Nephron progenitor cell (in vitro differentiated cells): ENCODE results near the gene LCORL.

Experiments
- DNase-seq: peaks from one replicate; pipeline ENCODE4 v3.0.0; 2021
- H3K27ac Mint-ChIP-seq: 2 replicates; pipeline ENCODE4 v1.8.0; 2021; ENCODE audit warnings: mild to moderate bottlenecking, moderate library complexity, mixed read lengths
- H3K27me3 Mint-ChIP-seq: 2 replicates; pipeline ENCODE4 v1.8.0; 2021; ENCODE audit warnings: mild to moderate bottlenecking, low read depth, mixed read lengths; ENCODE audit not compliant: poor library complexity
- H3K36me3 Mint-ChIP-seq: 2 replicates; pipeline ENCODE4 v1.8.0; 2021; ENCODE audit warnings: low read depth, mixed read lengths
- H3K4me1 Mint-ChIP-seq: 2 replicates; pipeline ENCODE4 v1.8.0; 2021; ENCODE audit warnings: mixed read lengths
- H3K4me3 Mint-ChIP-seq: 2 replicates; pipeline ENCODE4 v1.8.0; 2021; ENCODE audit warnings: mild to moderate bottlenecking, moderate library complexity, mixed read lengths
- H3K9me3 Mint-ChIP-seq: 2 replicates; pipeline ENCODE4 v1.8.0; 2021; ENCODE audit warnings: mild to moderate bottlenecking, moderate library complexity, mixed read lengths
- TF ChIP-seq, protein P1 (sequence below): fragments of 200-600 bp; sonication (generic); IDR thresholded peaks from 2 replicates; pipeline ENCODE4 v1.5.0; 2021; ENCODE audit warnings: antibody characterized with exemption

The LCORL gene

DNA sequence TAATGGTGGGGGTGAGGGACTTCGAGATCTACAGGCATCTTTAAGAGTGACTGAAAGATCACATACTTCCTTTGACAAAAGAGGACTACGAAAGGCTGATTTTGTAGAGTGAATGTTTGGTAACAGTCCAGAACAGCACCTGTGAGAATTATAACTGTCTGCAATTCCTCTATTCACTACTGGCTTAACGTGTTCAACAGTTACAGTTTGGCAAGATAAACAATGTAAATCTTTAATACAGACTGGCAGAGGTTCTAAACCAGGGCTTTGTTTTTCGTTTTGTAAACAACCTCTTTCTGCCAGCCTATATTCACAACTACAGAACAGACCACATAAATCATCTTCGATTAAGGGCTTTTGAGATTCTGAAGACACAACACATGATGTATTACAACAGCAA lies 143.9 kb downstream of the LCORL start:
- Mint-ChIP-seq H3K9me3 (no peaks in the 10 kb centered on the region), H3K36me3 (peaks cover 20% of the 10 kb centered on the region), H3K4me1 (no peaks in the 10 kb centered on the region), H3K27ac (no peak overlapping the region), H3K27me3 (no peaks in the 10 kb centered on the region), H3K4me3 (no peak overlapping the region)
- TF ChIP-seq, protein P1, sequence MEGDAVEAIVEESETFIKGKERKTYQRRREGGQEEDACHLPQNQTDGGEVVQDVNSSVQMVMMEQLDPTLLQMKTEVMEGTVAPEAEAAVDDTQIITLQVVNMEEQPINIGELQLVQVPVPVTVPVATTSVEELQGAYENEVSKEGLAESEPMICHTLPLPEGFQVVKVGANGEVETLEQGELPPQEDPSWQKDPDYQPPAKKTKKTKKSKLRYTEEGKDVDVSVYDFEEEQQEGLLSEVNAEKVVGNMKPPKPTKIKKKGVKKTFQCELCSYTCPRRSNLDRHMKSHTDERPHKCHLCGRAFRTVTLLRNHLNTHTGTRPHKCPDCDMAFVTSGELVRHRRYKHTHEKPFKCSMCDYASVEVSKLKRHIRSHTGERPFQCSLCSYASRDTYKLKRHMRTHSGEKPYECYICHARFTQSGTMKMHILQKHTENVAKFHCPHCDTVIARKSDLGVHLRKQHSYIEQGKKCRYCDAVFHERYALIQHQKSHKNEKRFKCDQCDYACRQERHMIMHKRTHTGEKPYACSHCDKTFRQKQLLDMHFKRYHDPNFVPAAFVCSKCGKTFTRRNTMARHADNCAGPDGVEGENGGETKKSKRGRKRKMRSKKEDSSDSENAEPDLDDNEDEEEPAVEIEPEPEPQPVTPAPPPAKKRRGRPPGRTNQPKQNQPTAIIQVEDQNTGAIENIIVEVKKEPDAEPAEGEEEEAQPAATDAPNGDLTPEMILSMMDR: no peak
- DNase-seq: no peak

DNA sequence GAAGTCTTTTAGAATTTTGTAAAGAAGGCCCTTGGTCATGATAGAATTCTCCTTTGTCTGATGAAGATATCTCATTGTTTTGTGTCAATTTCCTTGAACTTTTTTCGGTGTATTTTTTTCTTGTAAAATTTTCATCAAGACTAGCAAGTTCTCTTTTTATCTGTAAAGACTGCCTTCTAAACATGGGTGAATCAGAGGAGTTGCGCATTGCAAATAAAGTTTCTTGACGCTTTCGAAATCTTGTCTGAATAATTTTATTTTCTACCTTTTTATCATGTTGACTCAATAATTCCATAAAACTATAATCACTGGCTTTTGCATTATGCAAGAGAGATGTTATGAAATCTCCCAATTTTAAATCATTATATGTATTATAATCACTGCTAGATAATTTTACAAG lies 144.6 kb downstream of the LCORL start:
- no peaks in the 10 kb centered on the region for H3K27me3 Mint-ChIP-seq
- no peaks in the 10 kb centered on the region for H3K4me1 Mint-ChIP-seq
- H3K4me3 Mint-ChIP-seq: no peak overlapping the region
- no peak for DNase-seq
- peaks cover 20% of the 10 kb centered on the region for H3K36me3 Mint-ChIP-seq
- no peak overlapping the region for H3K27ac Mint-ChIP-seq
- TF ChIP-seq, protein P1: no peak
- no peaks in the 10 kb centered on the region for H3K9me3 Mint-ChIP-seq

DNA sequence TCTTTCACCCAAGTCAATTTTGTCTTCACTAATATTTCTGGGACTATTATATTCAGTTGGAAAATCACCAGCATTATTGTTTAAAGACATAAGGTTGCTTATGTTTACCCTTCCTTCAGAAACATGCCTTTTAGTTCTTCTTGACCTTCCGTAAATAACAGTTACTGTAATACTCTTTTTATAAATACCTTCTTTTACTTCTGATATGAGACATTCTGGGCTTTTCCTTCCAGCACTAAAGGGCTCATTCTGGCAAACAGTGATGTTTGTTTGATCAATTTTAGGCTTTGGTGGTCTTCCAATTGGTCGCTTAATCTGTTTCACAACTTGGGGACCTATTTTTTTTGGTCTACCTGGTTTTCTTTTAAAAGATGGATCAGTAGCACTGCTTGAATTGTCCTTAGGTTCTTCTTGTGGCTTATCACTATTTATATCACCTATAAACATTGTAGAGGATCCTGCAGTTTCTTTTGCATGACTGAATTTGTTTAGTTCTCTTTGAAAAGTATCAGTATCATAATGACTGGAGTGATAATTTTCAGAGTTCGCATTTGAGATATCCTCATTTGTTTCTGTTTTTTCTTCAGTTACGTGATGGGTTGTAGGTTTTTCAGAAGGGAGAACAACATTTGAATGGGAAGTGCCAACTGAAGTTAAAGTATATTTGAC lies 146.0 kb downstream of the LCORL start:
- DNase-seq: no peak
- TF ChIP-seq, protein P1: no peak
- Mint-ChIP-seq H3K27ac (no peak overlapping the region), H3K36me3 (peaks cover 20% of the 10 kb centered on the region), H3K9me3 (no peaks in the 10 kb centered on the region), H3K4me3 (no peak overlapping the region), H3K27me3 (no peaks in the 10 kb centered on the region), H3K4me1 (no peaks in the 10 kb centered on the region)

DNA sequence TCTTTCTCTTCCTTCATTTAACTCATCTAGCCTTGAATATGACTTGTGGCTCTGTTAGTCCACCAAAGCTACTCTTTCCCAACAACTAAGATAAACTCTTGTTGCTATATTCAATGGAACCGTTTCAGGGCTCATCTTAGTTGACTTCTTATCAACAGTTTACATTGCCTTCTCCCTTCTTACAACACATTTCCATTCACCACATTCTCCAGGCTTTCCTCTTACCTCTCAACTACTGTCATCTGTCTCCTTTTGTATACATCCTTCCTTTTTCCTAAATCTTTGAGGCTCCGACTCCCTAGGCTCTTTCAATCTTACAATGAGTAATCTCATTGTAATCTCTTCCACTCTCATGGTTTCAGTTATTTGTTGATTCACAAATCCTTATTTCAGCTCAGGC lies 152.2 kb downstream of the LCORL start:
- Mint-ChIP-seq H3K27me3 (no peaks in the 10 kb centered on the region), H3K4me1 (no peaks in the 10 kb centered on the region), H3K9me3 (no peaks in the 10 kb centered on the region), H3K27ac (no peak overlapping the region), H3K36me3 (peaks cover 10% of the 10 kb centered on the region), H3K4me3 (no peak overlapping the region)
- TF ChIP-seq, protein P1: no peak
- no peak for DNase-seq

DNA sequence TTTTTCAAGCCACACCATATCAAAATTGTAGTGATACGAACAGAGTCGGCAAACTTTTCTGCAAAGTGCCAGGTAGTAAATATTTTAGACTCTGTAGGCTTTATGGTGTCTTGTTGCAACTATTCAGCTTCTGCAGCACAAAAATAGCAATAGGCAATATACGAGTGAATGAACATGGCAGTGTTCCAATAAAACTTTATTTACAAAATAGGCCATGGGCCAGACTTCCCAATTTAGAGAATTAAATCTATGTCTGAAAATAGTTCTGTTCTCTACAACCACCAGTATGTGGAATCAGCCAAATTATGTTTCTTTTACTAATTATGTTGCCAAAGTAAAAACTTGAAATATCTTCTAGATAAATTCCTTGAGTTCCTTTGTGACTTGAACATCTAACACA lies 154.3 kb downstream of the LCORL start:
- no peak for DNase-seq
- Mint-ChIP-seq H3K4me1 (no peaks in the 10 kb centered on the region), H3K27ac (no peak overlapping the region), H3K36me3 (peaks cover 31% of the 10 kb centered on the region), H3K4me3 (no peak overlapping the region), H3K9me3 (peaks cover 16% of the 10 kb centered on the region), H3K27me3 (no peaks in the 10 kb centered on the region)
- TF ChIP-seq, protein P1: no peak

DNA sequence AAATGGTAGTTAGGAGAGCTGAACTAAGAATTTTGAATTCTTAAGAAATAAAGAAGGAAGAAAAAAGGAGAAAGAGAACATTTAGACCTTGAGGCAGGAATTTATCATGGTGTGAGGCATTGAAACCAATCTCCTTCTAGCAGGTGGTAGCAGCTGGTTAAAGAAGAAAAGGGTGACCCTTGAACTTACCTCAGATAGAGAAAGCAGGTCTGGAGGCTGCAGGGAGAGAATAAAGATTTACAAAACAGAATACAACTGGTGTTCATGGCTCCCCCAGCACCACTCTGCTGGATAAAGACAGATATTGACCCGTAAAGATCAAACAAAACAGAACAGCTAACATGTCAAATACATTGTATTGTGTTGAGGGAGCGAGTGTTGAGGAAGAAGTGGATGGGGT lies 154.7 kb downstream of the LCORL start:
- Mint-ChIP-seq H3K4me3 (no peak overlapping the region), H3K36me3 (peaks cover 35% of the 10 kb centered on the region), H3K9me3 (peaks cover 21% of the 10 kb centered on the region), H3K4me1 (no peaks in the 10 kb centered on the region), H3K27me3 (no peaks in the 10 kb centered on the region), H3K27ac (no peak overlapping the region)
- DNase-seq: no peak
- TF ChIP-seq, protein P1: no peak
